ENCODE data around the gene DOCK3.

DOCK3 gene

DNA sequence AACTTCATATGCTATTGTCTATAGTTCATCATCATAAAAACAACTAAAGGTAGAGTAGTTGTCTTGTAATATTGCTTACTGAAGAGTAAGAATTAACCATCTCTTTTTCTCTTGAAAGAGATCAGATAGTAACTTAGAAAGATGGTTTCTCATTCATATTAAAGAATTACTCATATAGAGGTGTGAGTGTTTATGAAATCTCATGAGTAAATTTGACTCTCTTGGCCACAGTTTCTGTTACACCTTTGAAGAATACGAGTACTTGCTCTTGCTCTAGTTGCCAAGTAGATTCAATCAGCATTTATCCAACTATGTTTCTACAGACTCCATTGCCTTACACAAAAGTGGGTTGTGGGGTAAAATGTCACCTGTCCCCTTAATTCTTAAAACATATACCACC is 463.0 kb downstream of the DOCK3 start:
- no peaks in the 10 kb centered on the region for H3K27me3 ChIP-seq (replicated peaks; ENCODE audit: control insufficient read depth, insufficient read depth, low read length)
- no peak for TF ChIP-seq CTCF (IDR thresholded peaks at IDR 0.05; ENCODE audit: insufficient read depth, low read length, poor library complexity, severe bottlenecking)
- DNase-seq (ENCODE audit: extremely low read depth, insufficient read length), result no peak

DNA sequence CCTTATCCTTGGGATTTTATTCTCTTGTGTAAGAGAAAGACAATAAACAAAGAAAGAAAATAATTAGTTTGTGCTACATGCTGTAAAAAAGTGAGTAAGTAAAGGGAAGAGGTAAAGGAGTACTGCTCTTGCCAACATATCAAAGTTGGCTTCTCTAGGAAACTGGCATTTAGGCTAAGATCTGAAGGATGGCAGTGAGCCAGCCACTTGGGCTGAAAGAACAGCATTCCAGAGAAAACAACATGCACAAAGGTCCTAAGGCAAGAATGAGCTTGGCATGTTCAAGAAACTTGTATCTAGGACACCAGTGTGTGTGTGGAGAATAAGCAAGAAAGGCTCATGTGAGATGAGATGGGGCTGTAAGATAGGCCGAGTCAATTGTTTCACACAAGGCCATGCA is 464.9 kb downstream of the DOCK3 start:
- no peaks in the 10 kb centered on the region for H3K27me3 ChIP-seq (replicated peaks; ENCODE audit: control insufficient read depth, insufficient read depth, low read length)
- H3K4me3 ChIP-seq (replicated peaks; ENCODE audit: low read depth, low read length), result no peak overlapping the region
- TF ChIP-seq CTCF (IDR thresholded peaks at IDR 0.05; ENCODE audit: insufficient read depth, low read length, poor library complexity, severe bottlenecking), result no peak
- H3K36me3 ChIP-seq (ENCODE audit: control insufficient read depth, insufficient read depth, low read length), result no peaks in the 10 kb centered on the region
- DNase-seq (ENCODE audit: extremely low read depth, insufficient read length), result no peak

More for the DNA sequence above, 463.0 kb downstream of the DOCK3 start:
- H3K36me3 ChIP-seq (ENCODE audit: control insufficient read depth, insufficient read depth, low read length), result no peaks in the 10 kb centered on the region
- no peak overlapping the region for H3K4me3 ChIP-seq (replicated peaks; ENCODE audit: low read depth, low read length)

DNA sequence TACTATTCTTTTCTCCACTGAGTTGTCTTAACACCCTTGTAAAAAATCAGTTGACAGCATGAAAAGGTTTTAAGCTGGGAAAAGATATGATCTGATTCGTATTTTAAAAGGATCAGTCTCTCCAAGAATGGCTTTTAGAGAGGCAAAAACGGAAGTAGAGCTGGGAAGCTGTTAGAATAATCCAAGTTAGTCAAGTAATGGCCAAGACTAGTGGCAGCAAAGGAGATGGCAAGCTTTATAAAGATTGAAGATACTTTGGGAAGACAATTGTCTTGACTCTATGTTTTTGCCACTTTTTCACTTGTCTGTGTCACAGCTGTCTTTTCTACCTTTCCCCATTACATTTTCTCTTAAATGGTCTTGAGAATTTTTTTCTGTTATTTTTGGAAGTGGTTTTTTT is 466.8 kb downstream of the DOCK3 start:
- Histone ChIP-seq H3K4me3 (replicated peaks; ENCODE audit: low read depth, low read length) (no peak overlapping the region), H3K27me3 (replicated peaks; ENCODE audit: control insufficient read depth, insufficient read depth, low read length) (no peaks in the 10 kb centered on the region), H3K36me3 (ENCODE audit: control insufficient read depth, insufficient read depth, low read length) (no peaks in the 10 kb centered on the region)
- DNase-seq (ENCODE audit: extremely low read depth, insufficient read length), result no peak
- no peak for TF ChIP-seq CTCF (IDR thresholded peaks at IDR 0.05; ENCODE audit: insufficient read depth, low read length, poor library complexity, severe bottlenecking)

DNA sequence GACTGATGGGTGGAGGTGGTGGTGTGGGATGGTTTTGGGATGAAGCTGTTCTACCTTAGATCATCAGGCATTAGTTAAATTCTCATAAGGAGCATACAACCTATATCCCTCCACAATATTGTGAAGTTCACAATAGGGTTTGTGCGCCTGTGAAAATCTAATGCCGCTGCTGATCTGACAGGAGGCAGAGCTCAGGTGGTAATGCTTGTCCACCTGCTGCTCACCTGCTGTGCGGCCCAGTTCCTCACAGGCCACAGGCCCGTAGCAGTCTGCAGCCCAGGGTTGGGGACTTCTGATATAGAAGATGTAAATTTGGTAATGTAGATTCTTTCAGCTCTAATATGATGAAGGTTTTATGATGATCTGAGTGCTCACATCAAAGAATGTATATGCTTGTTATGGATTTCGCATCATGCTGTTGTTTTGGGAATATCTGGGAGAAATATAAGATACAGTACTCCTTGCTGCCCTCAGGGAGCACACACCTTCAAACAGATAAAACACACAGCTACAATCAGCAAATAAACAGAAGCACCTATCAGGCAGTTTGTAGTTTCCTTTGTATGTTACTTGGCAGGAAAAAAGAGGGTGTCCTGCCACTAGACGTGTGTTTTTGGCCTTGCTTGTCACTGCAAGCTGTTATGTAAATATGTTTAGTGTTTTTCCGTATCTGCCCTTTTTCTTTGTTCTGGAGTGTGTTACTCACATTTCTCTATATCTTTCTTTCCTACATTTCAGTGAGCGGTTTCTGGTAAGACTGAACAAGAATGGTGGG is 471.3 kb downstream of the DOCK3 start:
- H3K36me3 ChIP-seq (ENCODE audit: control insufficient read depth, insufficient read depth, low read length), result no peaks in the 10 kb centered on the region
- no peak overlapping the region for H3K4me3 ChIP-seq (replicated peaks; ENCODE audit: low read depth, low read length)
- no peak for DNase-seq (ENCODE audit: extremely low read depth, insufficient read length)
- no peaks in the 10 kb centered on the region for H3K27me3 ChIP-seq (replicated peaks; ENCODE audit: control insufficient read depth, insufficient read depth, low read length)
- no peak for TF ChIP-seq CTCF (IDR thresholded peaks at IDR 0.05; ENCODE audit: insufficient read depth, low read length, poor library complexity, severe bottlenecking)

DNA sequence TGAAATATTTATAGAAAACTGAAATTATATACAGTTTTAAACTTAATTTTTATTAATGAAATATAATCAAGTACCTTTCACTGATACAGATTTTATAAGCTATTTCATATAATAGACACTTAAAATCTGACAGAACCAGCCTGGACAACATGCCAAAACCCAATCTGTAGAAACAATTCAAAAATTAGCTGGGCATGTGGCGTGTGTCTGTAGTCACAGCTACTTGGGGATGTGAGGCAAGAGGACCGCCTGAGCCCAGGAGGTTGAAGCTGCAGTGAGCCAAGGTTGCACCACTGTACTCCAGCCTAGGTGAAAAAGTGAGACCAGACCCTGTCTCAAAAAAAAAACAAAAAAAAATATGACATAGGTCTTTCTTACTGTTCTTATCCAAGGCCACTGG is 472.1 kb downstream of the DOCK3 start:
- no peak overlapping the region for H3K4me3 ChIP-seq (replicated peaks; ENCODE audit: low read depth, low read length)
- TF ChIP-seq CTCF (IDR thresholded peaks at IDR 0.05; ENCODE audit: insufficient read depth, low read length, poor library complexity, severe bottlenecking), result no peak
- H3K27me3 ChIP-seq (replicated peaks; ENCODE audit: control insufficient read depth, insufficient read depth, low read length), result no peaks in the 10 kb centered on the region
- DNase-seq (ENCODE audit: extremely low read depth, insufficient read length), result no peak
- no peaks in the 10 kb centered on the region for H3K36me3 ChIP-seq (ENCODE audit: control insufficient read depth, insufficient read depth, low read length)

DNA sequence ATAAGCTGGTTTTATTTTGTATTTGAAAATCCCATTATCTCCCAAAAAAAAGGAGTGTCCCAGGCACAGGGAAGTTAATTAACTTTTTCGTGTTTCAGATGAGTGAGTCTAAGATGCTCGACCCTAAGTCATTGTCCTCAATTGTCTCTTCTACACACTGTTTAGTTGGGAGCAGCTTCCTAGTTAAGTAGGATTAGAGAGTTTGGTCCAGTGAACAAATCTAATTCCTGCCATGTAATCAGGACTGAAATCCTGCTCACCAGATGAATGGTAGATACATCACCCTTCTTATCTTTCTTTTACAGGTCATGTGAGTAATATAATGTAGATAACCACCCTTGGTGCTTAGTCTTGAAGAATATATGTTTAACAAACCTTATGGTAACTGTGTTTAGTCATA is 481.4 kb downstream of the DOCK3 start:
- Histone ChIP-seq H3K36me3 (ENCODE audit: control insufficient read depth, insufficient read depth, low read length) (no peaks in the 10 kb centered on the region), H3K4me3 (replicated peaks; ENCODE audit: low read depth, low read length) (no peak overlapping the region), H3K27me3 (replicated peaks; ENCODE audit: control insufficient read depth, insufficient read depth, low read length) (no peaks in the 10 kb centered on the region)
- TF ChIP-seq CTCF (IDR thresholded peaks at IDR 0.05; ENCODE audit: insufficient read depth, low read length, poor library complexity, severe bottlenecking), result no peak
- no peak for DNase-seq (ENCODE audit: extremely low read depth, insufficient read length)

Data from GM06990 (cell line).